Amygdala (tissue), 56 donors: ENCODE results near the gene TRIP12.
"Not testable (repeated sequence)": the region's sequence is repeated elsewhere in the genome, so short reads cannot be mapped to it uniquely, and the experiment has no call there.

Experiments
- DNase-seq, 56 donors: peaks; one replicate each; lab custom pipeline; 2025; lab: John Stamatoyannopoulos, UW

Gene TRIP12

GRCh38 chr2:229780856-229781773, 140.7 kb downstream of the TRIP12 start:
- DNase-seq, result peak in 1 of 56 donors; percentile 33

GRCh38 chr2:229779650-229780049, 142.2 kb downstream of the TRIP12 start:
- no peak for DNase-seq

- no peak for DNase-seq
Measured at GRCh38 chr2:229777716-229778115, 144.1 kb downstream of the TRIP12 start.

- DNase-seq, result no peak
Measured at GRCh38 chr2:229775614-229776313, 146.0 kb downstream of the TRIP12 start.

GRCh38 chr2:229774237-229774636, 147.6 kb downstream of the TRIP12 start:
- no peak for DNase-seq

- no peak for DNase-seq
Measured at GRCh38 chr2:229768235-229768634, 153.6 kb downstream of the TRIP12 start.

GRCh38 chr2:229765721-229766120, 156.1 kb downstream of the TRIP12 start:
- DNase-seq, result no peak

GRCh38 chr2:229761663-229762062, 160.1 kb downstream of the TRIP12 start:
- no peak for DNase-seq

- DNase-seq, result not testable (repeated sequence)
Measured at GRCh38 chr2:229757462-229757861, 164.3 kb downstream of the TRIP12 start.

GRCh38 chr2:229752970-229753729, 168.7 kb downstream of the TRIP12 start:
- no peak for DNase-seq

- DNase-seq, result no peak
Measured at GRCh38 chr2:229749779-229750178, 172.0 kb downstream of the TRIP12 start.

- no peak for DNase-seq
Measured at GRCh38 chr2:229748950-229749349, 172.9 kb downstream of the TRIP12 start.

GRCh38 chr2:229742691-229743090, 179.1 kb downstream of the TRIP12 start:
- DNase-seq, result not testable (repeated sequence)

GRCh38 chr2:229740279-229740678, 181.5 kb downstream of the TRIP12 start:
- no peak for DNase-seq

- DNase-seq, result no peak
Measured at GRCh38 chr2:229738024-229738625, 183.7 kb downstream of the TRIP12 start.

- no peak for DNase-seq
Measured at GRCh38 chr2:229734410-229734809, 187.4 kb downstream of the TRIP12 start.

GRCh38 chr2:229733611-229734245, 188.1 kb downstream of the TRIP12 start:
- no peak for DNase-seq

- DNase-seq, result no peak
Measured at GRCh38 chr2:229732897-229733296, 188.9 kb downstream of the TRIP12 start.

GRCh38 chr2:229731916-229732315, 189.9 kb downstream of the TRIP12 start:
- DNase-seq, result no peak

- DNase-seq, result no peak
Measured at GRCh38 chr2:229731363-229731762, 190.4 kb downstream of the TRIP12 start.
